HUDEP-2 (cell line): ENCODE data around the gene FILIP1L.

Source experiments
- DNase-seq, 76 experiments: peaks; one replicate each; lab custom pipeline; 2025; ENCODE audit not compliant: unreplicated experiment in 76 of 76; lab: John Stamatoyannopoulos, UW

The FILIP1L gene

DNA sequence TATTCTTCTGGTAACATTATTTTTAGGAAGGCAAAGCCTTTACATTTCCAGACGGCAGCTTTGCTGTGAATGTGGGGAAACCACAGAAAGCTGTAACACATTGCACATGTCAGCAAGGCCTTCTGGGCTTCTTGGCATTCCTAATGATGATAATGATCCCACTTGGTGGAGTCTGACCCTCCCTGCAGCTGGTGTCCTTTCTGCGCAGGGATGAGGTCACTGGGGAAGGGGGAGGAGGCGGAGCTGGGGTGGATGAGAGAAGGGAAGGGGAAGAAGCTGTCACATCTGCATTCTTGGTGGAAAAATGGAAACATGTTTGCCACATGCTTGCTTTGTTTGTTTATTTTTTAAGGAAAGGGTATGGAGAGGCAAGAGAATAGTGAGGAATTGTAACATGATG is 68.6 kb downstream of the FILIP1L start:
- DNase-seq, result no peak

DNA sequence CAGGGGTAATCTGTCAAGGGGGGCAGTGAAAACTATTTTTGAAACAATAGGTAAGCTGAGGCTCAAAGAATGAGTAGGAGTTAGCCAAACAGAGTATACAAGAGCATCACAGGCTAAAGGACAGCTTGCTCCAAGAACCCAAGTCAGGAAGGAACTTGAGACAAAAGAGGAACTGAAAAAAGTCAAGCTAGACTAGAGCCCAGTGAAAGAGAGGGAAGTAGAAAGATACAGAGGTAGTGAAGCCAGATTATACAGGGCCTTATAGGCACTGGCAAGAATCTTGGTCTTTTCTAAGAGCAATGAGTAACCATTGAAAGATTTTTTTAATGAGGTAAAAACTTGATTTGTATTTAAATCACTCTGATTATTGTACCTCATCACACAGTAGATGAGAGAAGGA is 69.9 kb downstream of the FILIP1L start:
- peak in 1 of 76 experiments; percentile 7 for DNase-seq

DNA sequence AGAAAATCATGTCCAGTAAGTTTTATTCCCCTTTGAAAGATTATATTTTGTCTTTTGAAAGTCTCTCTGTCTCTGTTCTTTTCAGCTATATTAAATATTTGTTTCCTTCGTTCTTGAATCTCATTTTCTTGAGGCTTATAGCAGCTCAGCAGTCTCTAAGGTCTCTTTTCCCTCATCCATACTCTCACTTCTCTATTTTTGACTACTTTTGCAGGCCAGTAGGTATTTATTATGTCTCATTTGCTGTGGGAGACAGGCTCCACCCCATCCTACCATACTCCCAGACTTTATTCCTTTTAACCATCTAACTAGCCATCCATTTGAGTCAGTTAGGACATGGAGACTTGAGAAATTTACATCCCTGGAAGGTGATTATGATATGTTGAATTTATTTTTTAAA is 71.0 kb downstream of the FILIP1L start:
- no peak for DNase-seq

DNA sequence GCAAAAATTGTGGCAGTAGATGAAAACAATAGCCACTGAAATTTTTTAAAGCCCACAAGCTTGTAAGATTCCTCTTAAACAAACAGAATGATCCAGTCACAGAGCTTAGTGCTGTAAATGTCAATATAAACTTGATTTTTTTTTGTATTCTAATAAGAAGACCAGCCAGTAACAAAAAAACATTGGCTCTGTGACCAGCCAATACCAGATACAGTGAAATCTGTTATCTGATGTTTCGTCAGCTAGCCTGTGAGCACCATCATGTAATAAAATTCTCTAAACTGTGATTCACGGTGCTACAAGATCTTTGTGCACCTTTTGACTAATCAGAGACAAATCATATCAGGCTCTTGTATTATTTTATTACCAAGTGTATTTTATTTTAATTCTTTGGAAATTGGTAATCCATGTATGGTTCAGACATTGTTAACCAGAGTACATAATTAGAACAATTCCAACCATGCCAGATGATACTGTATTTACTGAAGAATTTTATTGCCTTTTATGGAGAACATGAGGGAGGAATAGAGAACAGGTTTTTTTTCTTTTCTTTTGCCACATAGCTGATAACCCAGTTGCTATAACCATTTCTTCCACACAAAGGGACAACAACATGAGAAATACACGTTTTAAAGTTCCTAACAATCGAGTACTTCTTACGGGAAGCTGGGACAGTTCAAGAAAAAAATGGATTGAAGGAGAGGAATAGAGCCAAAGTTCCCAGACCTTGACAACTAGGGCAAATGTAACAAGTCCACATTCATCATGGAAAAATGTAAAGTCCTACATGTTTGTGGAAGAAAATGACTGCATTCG is 71.9 kb downstream of the FILIP1L start:
- DNase-seq, result no peak

GRCh38 chr3:100041328-100041749 is 73.0 kb downstream of the FILIP1L start:
- DNase-seq, result no peak

DNA sequence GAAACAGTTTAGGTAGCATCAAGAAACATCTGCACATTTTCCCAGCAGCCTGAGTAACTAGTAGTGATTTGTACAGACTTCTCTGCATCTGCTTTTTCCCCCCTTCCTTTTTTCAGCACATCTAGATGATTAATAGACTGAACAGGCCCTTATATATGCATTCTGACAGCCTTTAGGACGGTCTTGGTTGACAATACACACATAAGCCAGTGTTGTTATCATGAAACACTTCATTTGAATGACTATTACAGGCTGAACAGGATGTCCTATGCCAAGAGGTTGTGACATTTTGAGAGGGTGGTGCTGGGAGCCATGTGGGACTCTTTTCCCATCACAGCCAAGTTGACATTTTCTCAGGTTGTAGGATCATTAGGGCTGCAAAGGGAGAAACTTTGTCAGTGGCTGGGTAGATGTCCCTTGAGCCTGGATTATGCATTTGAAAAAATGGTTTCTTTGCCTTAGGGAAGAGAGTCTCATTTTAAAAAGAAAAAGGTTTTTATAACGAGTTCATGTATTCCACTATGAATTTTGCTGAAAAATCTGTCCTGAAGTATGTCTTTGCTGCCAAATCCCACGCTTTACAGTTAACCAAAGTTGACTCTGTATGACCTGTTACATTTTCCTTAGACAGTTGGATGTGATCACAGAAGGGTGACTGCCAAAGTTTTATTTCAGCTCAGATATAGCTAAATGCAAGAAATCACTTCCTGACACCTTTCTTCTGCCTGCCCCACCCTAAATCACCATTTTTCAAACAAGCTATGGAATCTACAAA is 73.7 kb downstream of the FILIP1L start:
- no peak for DNase-seq

DNA sequence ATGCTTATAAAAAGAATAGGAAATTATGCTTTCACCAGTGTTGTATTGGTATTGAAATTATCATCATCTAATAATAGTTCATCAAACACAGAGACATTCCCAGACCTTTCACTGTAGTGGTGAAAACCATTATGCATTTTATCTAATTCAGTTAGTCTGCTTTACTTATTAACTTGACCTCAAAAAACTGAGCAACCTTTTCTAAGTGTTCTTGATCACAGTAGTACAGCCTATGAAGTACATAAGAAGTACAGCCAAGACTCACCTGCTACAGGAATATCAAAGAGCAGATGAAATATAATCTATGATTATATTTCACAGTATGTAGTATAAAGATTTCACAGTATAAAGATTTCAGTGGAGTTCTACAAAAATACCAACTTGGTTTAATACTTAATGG is 75.2 kb downstream of the FILIP1L start:
- no peak for DNase-seq

DNA sequence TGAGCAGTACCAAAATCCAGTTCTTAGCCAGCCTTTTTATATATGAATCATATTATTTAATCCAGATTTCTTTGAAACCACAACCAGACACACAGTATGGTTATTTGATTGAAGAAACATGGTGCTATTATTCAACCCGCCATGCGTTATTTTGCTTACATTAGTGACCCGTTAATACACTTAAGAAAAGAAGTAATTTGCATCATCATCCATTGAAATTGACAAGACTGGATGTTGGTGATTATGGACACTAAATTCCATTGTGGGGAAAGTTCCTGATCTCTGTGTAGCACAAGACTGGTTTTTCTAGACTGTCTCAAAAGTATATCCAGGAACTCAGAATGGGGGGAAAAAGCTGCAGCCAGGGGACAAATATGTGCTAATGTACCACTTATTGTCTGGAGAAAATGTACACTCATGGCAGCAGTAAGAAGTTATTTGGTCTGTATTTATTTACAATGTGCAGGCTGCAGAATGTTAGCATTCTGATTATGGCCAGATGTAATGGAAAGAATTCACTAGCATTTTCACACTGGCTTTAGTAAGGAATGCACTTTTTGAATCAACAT is 80.3 kb downstream of the FILIP1L start:
- no peak for DNase-seq

GRCh38 chr3:100033184-100033583 is 81.1 kb downstream of the FILIP1L start:
- no peak for DNase-seq

DNA sequence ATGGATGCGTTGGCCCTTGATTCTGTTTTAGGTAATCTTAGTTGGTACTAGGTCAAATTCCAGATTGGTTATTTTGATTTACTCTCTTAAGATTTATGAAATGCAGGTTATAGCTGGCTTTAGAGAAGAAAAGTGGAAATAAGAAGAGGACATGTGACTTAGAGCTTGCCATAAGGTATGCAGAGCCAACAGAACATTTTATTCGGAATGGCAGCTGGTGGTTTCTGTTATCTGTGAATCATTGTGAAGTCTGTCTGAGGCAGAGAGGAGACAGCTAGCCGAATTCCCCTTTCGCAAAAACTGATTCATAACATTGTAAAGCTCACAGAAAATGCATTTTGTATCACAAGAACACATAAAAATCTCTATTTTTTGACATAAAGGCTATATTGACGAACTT is 82.1 kb downstream of the FILIP1L start:
- DNase-seq, result no peak

- no peak for DNase-seq
These were observed 83.3 kb downstream of the FILIP1L start for GRCh38 chr3:100030914-100031425.

DNA sequence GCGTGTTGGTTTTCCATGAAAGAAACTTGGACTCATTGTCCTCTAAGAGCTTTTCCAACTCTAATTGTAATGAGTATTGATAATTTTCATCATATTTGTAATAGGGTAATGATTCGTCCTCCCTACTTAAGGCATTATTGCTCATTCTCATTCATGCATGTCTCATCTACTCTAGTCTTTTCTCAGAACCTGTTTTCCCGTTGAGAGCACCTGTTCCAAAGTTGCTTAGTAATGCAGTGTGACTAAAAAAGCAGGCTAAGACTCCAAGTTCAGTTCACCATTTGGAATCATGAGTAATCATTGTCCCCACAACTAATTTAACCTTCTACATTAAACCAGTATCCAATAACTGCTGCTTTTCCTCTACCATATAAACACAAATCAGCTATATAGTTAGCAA is 84.0 kb downstream of the FILIP1L start:
- no peak for DNase-seq

DNA sequence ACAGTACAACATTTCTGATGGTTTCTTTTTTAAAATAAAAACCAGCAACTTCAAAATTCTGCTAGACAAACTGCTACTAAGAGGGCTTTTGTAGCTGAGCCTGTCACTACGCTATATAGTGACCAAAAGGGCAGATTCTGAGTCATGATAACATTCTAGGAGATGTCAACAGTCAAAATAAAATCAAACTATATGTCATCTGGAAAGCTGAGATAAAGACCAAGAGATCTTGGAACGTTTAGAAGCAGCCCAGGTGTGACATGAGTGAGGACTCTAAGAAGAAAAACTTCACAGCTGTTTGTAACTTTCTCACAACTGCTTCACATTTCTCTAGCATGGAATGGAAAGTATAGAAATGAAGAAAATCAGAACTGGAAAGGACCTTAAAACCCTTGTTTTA is 84.6 kb downstream of the FILIP1L start:
- peak in 24 of 76 experiments; percentile 4 to 72 (median 33) for DNase-seq

DNA sequence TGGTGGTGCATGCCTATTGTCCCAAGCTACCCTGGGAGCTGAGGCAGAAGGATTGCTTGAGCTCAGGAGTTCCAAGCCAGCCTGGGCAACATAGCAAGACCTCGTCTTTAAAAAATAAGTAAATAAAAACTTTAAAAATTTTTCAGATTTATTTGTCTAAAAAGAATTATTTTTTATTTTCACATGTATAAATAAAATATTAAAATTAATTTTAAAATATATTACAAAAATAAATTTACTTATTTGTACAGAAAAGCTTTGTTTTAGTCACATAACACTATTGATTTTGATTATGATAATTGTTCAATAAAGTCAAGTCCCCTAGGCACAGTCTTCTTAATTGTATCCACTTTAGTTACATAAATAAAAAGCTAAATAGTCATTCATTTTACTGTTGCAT is 85.2 kb downstream of the FILIP1L start:
- no peak for DNase-seq

DNA sequence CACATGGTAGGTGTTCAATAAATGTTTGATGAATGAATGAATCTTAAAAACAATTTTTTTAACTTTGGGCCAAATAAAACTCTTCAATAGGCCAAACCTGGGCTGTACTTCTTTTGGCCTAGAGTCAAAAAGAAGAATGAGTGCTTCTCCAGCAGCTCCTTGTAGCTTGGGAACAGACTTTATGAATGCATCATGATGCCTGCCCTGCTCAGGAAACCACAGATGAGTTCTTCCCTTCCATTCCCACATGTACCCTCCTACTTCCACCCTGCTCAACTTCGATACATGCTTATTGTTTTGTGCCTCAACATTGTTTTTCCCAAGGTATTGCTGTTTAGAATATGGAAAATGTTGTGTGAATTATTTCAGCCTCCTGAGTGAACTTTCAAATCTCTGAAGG is 87.0 kb downstream of the FILIP1L start:
- DNase-seq, result no peak

DNA sequence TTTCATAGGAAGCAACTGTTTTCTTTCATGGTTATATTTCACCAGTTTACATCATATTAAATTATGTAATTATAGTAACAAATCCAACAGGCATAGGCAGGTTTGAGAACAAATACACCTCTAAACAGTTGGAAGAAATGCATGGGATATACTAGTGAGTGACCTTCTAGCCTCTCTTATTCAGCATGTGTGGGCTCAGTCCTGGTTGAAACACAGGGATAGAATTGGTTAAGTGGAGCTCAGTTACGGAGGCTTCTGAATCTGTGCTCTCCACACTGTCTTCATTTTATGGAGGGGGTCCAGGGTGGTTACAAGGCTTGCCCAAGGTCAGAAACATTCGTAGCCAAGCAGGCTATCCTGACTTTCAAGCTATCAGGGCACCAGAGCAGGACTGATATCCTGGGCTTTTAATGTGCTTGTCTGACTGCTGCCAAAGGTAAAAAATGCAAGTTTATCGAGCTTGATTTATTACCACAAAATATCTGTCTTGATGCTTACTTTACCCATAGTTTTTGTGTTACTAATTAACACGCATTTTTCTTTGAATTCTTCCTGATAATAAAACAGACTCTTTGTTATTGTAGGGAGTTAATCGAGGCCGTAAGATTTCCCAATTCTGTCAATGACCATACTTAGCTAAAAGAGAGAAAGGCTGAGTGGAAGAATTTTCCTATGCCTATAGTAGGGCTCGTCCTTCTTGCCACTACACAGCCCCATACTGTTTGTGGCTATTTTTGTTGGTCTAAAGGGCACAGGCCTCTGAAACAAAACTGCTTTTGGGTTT is 89.6 kb downstream of the FILIP1L start:
- DNase-seq, result no peak

DNA sequence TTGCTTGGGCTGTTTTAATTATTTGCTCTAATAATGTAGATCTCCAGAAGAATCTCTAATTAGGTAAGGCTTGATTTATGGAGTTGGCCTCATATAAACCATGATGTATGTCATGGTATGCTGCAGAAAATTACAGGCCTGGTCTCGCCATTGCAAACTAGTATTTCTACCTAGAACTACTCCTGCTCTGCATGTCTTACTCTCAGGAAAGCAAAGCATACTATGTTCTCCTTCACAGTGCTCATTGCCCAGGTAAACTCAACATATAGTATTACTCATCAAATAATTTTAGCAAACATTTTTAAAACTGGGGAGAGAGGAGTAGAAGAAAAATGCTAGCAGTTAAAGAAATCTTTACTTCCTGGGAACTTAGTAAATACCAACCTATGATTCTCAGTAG is 90.7 kb downstream of the FILIP1L start:
- DNase-seq, result no peak

DNA sequence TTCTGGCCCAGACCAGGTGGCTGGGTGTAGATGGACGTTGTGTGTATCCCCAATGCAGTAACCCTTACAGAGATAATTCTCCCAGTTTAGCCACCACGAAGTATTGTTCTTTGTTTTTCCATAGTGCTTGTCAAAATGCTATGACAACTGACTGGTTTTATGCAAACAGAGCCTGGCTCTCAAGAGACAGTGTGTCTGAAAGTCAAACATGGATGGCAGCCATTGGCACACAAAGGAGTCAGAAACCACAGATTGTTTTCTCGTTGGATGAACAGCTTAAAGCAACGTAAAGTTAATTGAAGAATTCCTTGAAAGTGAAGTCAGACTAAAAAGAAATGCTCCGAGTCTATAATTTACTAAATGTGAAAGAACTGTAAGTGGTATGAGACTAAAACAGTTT is 91.2 kb downstream of the FILIP1L start:
- DNase-seq, result no peak

- no peak for DNase-seq
These were observed 91.8 kb downstream of the FILIP1L start for GRCh38 chr3:100022506-100022905.

DNA sequence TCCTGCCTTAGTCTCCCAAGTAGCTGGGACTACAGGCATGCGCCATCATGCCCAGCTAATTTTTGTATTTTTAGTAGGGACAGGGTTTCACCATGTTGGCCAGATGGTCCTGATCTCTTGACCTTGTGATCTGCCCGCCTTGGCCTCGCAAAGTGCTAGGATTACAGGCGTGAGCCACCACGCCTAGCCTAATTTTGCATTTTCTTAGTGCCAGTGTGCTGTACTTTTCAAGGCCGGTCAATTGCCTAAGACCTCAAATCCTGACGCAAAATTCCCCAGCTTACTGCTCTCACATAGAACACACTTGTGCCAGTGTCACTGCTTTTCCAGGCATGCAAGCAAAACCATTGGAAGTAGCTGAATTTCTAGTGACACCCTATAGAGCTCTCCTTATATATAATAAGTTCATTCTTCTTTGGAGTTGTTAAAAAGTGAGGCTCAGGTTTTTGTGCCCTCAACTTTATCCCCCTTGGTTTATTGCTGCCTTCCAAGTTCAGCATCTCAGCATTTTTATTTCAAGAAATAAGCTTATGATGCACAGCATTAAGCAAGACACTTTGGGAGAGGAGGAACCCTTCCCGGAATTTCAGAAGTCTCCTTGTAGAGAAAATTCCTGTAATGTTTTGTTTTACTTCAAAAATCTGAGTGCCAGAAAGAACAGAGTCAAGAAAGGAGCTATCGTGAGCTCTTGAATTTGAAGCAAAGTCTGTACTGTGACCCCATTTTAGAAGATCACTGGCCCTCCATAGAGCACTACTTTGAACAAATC is 93.2 kb downstream of the FILIP1L start:
- DNase-seq, result no peak
